Adipocyte (in vitro differentiated cells): ENCODE data around the gene KCNQ1OT1.

Source experiments
- DNase-seq: peaks from one replicate; pipeline ENCODE4 v3.0.0-alpha.2; 2015; ENCODE audit warnings: low read depth
- H3K27me3 ChIP-seq: replicated peaks from 2 replicates; pipeline ENCODE4 v1.7.0; 2013; ENCODE audit warnings: mild to moderate bottlenecking, low read length, moderate library complexity; ENCODE audit not compliant: control insufficient read depth, insufficient read depth
- H3K36me3 ChIP-seq: 2 replicates; pipeline ENCODE4 v1.7.0; 2013; ENCODE audit warnings: low read length, mild to moderate bottlenecking, moderate library complexity; ENCODE audit not compliant: control insufficient read depth, insufficient read depth, severe bottlenecking
- H3K4me1 ChIP-seq: 2 replicates; pipeline ENCODE4 v1.7.0; 2013; ENCODE audit warnings: mild to moderate bottlenecking, low read length, moderate library complexity; ENCODE audit not compliant: control insufficient read depth, insufficient read depth
- H3K4me3 ChIP-seq: 2 replicates; pipeline ENCODE4 v1.7.0; 2013; ENCODE audit warnings: mild to moderate bottlenecking, low read length, moderate library complexity
- H3K9ac ChIP-seq: 2 replicates; pipeline ENCODE4 v1.7.0; 2013; ENCODE audit warnings: mild to moderate bottlenecking, low read length, moderate library complexity
- H3K9me3 ChIP-seq: 2 replicates; pipeline ENCODE4 v1.7.0; 2013; ENCODE audit warnings: mild to moderate bottlenecking, low read length, moderate library complexity; ENCODE audit not compliant: control insufficient read depth

KCNQ1OT1 gene

DNA sequence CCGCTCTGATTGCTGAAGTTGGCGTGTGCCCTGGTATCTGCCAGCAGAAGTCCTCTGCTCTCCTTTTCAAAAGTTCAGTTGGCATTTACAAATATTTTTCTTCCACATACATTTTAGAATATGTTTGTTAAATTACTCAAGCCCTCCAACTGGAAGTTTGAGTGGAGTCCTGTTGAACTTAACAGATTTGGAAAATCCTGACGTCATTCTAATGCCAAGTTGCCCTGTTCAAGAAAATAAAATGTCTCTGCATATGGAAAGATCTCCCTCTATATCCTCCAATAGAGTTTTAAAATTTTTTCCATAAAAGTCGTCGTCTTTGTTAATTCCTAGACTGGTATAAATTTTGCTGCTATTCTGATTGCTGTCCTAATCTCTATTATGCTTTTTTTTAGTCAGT is 3.3 kb downstream of the KCNQ1OT1 start:
- Histone ChIP-seq H3K9ac (peak overlapping the region; percentile 18), H3K36me3 (no peaks in the 10 kb centered on the region), H3K4me1 (peaks cover 36% of the 10 kb centered on the region), H3K9me3 (no peaks in the 10 kb centered on the region), H3K4me3 (peak overlapping the region; percentile 88), H3K27me3 (no peaks in the 10 kb centered on the region)
- DNase-seq = no peak

DNA sequence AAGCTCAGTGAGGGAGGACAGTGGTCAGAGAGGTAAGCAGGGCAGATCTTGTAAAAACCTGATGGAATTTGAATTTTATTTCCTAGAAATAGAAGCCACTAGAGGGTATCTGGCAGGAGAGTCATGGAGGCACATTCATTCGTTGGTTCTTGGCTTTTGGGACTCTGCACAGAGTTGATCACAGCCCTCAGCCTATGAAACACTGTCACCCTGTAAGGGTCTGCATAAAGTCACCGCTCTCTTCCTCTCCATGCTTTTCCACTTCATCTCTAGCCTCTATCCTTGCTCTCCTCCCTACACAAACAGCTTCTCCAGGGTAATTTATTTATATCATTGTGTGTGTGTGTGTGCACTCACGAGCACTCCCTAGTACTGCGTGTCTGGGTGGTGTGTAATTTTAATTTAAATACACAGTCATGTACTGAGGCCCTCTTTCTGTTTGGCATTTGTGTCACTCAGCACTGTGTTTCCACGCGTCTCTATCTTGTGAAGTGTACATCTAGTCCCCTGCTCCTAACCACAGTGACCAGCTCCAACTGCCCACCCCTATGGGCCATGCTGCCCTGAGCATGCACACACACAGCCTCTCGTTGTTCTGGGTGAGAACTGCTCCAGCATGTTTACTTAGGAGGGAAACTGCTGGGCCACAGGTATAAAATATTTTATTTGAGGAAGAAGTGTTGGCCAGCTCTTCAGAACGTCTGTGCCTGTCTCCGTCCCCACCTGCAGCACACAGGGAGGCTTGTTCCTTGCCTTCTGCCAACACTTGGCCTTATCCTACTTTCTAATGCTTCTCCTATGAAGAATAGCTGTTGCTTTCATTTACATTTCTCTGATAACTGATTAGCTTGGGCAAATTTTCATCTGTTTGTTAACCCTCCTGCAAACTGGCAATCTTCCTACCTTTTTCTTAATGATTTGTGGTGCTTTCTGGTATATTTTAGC is 4.5 kb downstream of the KCNQ1OT1 start:
- peak overlapping the region; percentile 88 for H3K4me3 ChIP-seq
- no peaks in the 10 kb centered on the region for H3K9me3 ChIP-seq
- no peak overlapping the region for H3K9ac ChIP-seq
- no peaks in the 10 kb centered on the region for H3K27me3 ChIP-seq
- no peak for DNase-seq
- peaks cover 37% of the 10 kb centered on the region for H3K4me1 ChIP-seq
- no peaks in the 10 kb centered on the region for H3K36me3 ChIP-seq

DNA sequence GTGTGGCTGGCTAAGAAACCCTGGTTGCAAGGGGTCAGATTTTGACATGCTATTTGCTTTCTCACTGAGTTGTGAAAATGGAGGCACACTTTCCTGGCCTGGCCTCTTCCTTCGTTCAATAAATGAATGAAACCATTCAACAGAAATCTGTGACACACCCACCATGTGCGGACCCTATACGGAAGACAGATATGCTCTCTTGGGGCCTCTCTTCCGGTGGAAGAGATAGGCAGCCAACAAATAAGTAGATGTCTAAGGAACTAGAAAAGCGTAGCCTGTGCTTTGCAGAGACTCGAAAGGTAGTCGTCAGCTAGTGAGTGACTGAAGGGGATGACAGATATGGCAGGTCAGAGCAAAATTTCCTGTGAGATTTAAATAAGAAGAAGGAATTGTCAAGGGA is 5.3 kb downstream of the KCNQ1OT1 start:
- H3K9ac ChIP-seq = no peak overlapping the region
- H3K36me3 ChIP-seq = peaks cover 5% of the 10 kb centered on the region
- no peaks in the 10 kb centered on the region for H3K27me3 ChIP-seq
- peaks cover 37% of the 10 kb centered on the region for H3K4me1 ChIP-seq
- DNase-seq = no peak
- H3K9me3 ChIP-seq = no peaks in the 10 kb centered on the region
- no peak overlapping the region for H3K4me3 ChIP-seq

DNA sequence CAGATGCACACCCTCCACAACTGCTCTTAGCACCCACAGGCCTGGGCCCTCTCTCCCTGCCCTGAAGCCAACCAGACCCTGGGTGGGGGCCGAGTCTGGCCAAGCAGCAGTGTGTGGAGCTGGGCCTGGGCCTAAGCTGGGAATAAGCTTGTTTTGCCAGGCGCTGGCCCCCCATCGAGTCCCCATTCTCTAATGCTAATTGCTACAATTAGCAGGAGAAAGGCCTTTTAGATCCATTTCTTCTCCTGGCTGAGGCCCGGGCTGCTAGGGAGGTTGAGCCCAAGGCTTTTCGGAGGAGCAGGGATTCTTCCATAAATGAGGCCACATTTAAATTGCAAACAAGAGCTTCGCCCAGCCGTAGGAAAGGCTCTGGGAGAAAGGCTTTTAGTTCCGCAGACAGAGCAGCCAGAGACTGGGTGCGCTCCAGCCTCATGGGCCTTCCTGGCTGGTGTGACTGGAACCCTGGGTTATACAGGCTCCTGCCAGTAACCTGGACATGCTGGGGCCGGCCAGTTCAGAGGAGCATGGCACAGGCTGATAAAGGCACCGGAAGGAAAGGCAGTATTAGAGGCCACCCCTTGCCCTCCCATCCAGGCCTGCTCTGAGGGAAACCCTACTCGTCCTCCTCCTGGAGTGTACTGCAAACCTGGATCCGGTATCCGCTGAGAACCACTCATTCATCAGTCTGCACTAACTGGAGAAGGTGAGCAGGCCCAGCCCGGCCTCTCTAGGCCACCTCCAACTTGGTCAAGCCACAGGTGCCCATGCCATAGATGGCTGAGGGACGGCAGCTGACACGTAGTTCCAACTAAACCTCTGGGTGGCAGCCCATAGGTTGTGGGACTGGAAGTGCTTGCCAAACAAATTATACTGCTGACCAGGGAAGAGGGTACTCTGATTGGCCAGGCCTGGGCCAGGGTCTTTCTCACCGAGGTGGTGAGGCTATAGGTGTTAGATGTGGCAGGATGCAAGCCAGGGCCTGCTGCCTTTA is 6.2 kb downstream of the KCNQ1OT1 start:
- H3K27me3 ChIP-seq = no peaks in the 10 kb centered on the region
- H3K36me3 ChIP-seq = peaks cover 10% of the 10 kb centered on the region
- H3K4me1 ChIP-seq = peaks cover 37% of the 10 kb centered on the region
- H3K4me3 ChIP-seq = no peak overlapping the region
- DNase-seq = no peak
- no peak overlapping the region for H3K9ac ChIP-seq
- no peaks in the 10 kb centered on the region for H3K9me3 ChIP-seq

DNA sequence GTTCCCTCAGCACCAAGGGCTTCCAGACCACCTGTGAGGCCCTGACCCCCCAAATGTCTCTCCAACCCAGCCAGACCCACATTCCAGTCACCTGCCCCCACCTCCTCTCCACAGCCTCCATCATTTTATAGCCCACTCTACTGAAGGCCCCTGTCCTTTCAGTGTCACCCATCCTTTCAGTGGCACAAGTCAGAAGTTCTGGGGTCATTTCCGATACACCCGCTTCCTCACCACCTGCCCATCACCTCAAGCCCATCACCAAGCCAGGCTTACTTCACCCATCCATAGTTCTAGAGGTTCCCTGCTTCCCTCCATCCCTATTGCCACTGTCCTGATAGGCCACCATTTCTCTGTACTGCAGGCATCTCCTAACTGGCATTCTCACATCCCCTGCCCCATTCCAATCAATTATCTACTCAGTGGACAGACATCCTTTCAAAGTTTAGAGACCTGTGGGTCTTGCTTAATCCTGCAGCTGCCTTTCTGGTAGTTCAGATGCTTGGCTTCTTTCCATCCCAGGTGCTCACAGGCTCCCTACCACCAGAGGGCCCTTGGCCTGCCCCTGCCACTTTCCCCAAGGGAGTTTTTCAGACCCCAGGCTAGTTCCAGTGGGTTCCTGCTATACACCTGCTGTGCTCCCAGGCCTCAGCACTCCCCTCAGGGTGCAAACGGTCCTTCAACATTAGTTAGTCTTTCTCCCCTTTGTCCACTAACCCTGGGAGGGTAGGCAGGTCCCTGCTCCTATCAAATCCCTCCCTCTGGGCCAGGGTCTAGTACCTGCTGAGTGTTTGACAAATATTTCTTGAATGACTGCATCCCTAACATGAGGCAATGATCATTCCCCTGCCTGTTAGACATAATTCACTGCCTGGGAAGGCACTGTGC is 7.6 kb downstream of the KCNQ1OT1 start:
- H3K27me3 ChIP-seq = no peaks in the 10 kb centered on the region
- no peak overlapping the region for H3K9ac ChIP-seq
- H3K36me3 ChIP-seq = peaks cover 10% of the 10 kb centered on the region
- H3K4me3 ChIP-seq = no peak overlapping the region
- H3K9me3 ChIP-seq = no peaks in the 10 kb centered on the region
- DNase-seq = no peak
- H3K4me1 ChIP-seq = peaks cover 37% of the 10 kb centered on the region

DNA sequence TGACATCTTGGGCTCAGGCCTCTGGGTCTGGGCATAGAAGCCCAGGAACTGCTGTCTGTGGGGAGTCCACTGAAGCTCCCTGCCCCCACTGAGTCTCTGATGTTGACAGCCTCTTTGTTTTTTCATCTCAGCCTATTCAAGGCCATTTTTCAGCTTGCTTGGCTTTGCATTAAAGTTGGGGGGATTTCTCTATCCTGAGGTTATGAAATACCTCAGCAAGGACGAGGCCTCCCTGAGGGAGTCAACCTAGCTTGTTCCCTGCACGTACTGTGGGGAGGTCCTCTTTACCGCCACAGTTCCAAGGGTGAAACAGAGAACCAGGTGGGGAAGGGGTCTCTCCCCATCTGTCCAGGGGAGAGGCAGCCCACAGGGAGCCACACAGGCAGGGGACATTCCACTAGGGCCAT is 8.4 kb downstream of the KCNQ1OT1 start:
- H3K9me3 ChIP-seq = no peaks in the 10 kb centered on the region
- peaks cover 34% of the 10 kb centered on the region for H3K4me1 ChIP-seq
- H3K36me3 ChIP-seq = peaks cover 10% of the 10 kb centered on the region
- no peaks in the 10 kb centered on the region for H3K27me3 ChIP-seq
- H3K9ac ChIP-seq = no peak overlapping the region
- H3K4me3 ChIP-seq = no peak overlapping the region
- no peak for DNase-seq

DNA sequence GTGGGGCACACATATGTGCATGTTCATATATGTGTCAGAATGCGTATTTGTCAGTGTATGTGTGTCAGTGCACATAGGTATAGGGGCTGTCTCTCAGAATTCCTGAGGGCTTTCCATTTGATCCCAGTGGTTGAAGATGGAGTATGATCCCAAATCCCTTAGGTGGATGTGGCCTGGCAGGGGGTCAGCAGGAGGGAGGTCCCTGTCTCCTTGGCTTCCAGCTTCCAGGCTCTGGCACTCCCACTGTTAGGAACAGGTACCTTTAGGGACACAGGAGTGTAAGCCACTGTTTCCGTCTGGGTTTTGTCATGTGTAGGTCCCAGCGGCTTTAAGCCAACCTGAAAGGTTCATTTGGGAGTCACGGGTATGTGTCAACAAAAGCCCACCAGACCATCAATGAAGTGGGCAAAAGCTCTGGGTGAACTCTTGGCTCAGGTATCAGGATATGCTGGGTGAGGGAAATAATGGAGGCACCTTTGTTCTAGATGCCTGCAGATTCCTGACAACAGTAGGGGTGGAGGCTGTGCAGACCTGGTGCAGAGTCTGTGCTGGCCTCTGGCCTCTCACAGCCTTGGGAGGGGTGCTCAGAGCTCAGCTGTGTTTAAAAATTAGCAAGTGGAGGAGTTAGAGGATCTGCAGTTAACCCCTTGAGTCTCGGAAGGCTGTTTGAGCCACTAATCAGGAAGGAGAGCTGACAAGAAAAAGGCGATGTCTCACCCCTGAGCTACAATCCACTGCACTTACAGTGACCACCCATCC is 9.0 kb downstream of the KCNQ1OT1 start:
- Histone ChIP-seq H3K27me3 (no peaks in the 10 kb centered on the region), H3K36me3 (peaks cover 10% of the 10 kb centered on the region), H3K9ac (no peak overlapping the region), H3K4me3 (no peak overlapping the region), H3K9me3 (no peaks in the 10 kb centered on the region), H3K4me1 (peaks cover 29% of the 10 kb centered on the region)
- no peak for DNase-seq

DNA sequence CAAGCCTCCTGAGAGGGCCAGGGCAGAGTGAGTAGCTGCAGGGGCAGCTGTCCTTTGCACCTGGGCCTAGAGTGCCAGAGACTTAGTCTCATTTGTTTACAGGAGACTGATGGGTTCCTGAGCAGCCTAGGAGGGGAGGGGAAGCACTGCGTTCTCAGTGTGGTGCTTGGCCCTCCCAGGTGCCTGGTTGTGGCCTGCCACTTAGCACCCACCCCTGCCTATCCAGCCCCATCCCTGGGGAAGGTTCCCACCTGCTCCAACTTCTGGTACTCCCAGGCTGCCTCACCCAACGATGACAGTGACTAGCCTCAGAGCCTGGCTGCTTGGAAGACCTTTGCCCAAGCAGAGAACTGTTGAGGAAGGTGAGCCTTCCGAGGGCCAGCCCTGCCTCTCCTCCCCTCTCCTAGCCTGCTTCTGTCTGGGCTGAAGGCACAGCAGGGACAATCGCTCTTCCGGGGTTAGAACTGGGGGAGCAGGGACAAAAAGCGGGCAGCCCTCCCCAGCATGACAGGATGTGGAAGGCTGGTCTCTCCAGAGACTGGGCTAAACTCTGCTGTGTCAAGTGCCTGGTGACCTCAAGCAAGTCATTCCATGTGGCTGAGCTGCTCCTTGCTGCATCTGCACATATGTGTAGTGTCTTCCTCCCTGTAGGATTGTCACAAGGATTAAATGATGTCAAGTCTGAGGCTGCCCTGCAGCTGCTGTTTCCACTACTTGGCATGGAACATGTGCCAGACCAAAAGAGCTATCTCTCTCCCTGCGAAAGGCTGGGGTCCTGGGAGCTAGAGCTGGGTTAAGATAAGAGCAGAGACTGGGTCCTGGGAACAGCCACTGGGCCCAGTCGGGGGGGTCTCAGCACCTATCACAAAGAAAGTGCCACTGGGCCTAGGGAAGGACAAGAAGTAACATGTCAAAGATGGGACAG is 9.9 kb downstream of the KCNQ1OT1 start:
- no peaks in the 10 kb centered on the region for H3K9me3 ChIP-seq
- H3K9ac ChIP-seq = no peak overlapping the region
- peaks cover 21% of the 10 kb centered on the region for H3K4me1 ChIP-seq
- no peaks in the 10 kb centered on the region for H3K27me3 ChIP-seq
- peaks cover 14% of the 10 kb centered on the region for H3K36me3 ChIP-seq
- no peak for DNase-seq
- H3K4me3 ChIP-seq = no peak overlapping the region

DNA sequence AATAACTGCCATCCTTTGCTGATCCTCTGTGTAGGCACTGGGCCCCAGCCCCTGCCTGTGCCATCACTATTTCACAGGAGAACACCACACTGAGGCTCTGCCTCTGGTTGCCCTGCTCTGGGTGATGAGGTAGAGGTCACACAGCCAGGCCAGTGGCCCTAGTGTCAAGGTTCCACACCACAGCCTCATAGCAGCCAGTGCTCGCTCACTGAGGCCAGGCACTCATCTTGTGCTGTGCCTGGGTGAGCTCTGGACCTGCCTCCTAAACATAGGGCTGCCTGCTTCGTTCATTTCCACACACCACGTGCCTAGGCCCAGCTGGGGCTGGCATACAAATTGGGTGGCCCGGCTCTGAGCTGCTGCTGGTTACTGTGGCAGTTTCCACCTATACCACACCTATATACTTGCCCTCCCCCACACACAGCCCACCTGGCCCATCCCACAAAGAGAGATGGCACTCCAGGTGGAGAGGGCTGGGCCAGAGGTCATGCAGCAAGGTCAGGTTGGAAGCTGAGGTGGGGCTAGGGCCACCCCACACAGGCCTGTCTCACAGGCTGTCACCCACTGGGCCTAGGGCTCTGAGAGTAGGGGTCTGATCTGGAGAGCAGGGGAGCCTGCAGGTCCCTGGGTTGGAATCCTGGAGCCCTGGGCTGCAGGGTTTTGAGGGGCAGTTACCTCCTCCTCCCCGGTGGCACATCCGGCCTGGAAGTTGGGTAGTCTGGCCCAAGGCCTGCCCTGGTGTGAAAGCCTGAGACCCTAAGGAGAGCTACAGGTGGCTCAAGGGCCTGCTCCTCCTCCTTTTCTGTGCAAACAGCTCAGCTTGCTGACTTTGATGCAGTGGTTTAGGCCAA is 11.2 kb downstream of the KCNQ1OT1 start:
- no peak overlapping the region for H3K4me3 ChIP-seq
- H3K9me3 ChIP-seq = no peaks in the 10 kb centered on the region
- no peaks in the 10 kb centered on the region for H3K27me3 ChIP-seq
- DNase-seq = no peak
- H3K9ac ChIP-seq = no peak overlapping the region
- peaks cover 10% of the 10 kb centered on the region for H3K4me1 ChIP-seq
- H3K36me3 ChIP-seq = peaks cover 22% of the 10 kb centered on the region
